ENCODE results near the gene MSI2.

The MSI2 gene

GRCh38 chr17:57328109-57328882, 72.0 kb downstream of the MSI2 start:
- DNase-seq (ENCODE audit: low spot score), result no peak
- TF ChIP-seq CTCF (conservative IDR thresholded peaks at IDR 0.05; ENCODE audit: low read depth), result no peak
- no peak overlapping the region for H3K27ac ChIP-seq
- ChIA-PET POLR2A (ENCODE audit: low non-redundant PET) (no interaction called here), CTCF (no interaction called here)

- no peak for DNase-seq (ENCODE audit: low spot score)
- POLR2A ChIA-PET (ENCODE audit: low non-redundant PET), result no interaction called here
- no peak for TF ChIP-seq CTCF (conservative IDR thresholded peaks at IDR 0.05; ENCODE audit: low read depth)
- H3K27ac ChIP-seq, result no peak overlapping the region
- CTCF ChIA-PET, result no interaction called here
Measured at GRCh38 chr17:57329380-57330214, 73.3 kb downstream of the MSI2 start.

- no peak for DNase-seq (ENCODE audit: low spot score)
- no peak for TF ChIP-seq CTCF (conservative IDR thresholded peaks at IDR 0.05; ENCODE audit: low read depth)
- POLR2A ChIA-PET (ENCODE audit: low non-redundant PET), result no interaction called here
- CTCF ChIA-PET, result no interaction called here
- no peak overlapping the region for H3K27ac ChIP-seq
Measured at GRCh38 chr17:57330587-57330986, 74.3 kb downstream of the MSI2 start.

- ChIA-PET CTCF (interaction anchor here (0.5 to 0.6 kb wide), 2 partner anchors 22 to 375 kb away, joined by 3 to 4 read pairs; no protein-coding TSS in a partner anchor), POLR2A (ENCODE audit: low non-redundant PET) (no interaction called here)
- H3K27ac ChIP-seq, result no peak overlapping the region
- TF ChIP-seq CTCF (conservative IDR thresholded peaks at IDR 0.05; ENCODE audit: low read depth), result no peak
- no peak for DNase-seq (ENCODE audit: low spot score)
Measured at GRCh38 chr17:57331423-57331822, 75.1 kb downstream of the MSI2 start.

GRCh38 chr17:57332501-57332900, 76.2 kb downstream of the MSI2 start:
- H3K27ac ChIP-seq, result no peak overlapping the region
- ChIA-PET POLR2A (ENCODE audit: low non-redundant PET) (no interaction called here), CTCF (interaction anchor here (1.4 kb wide), 1 partner anchor 90 kb away, joined by 3 read pairs; no protein-coding TSS in a partner anchor)
- TF ChIP-seq CTCF (conservative IDR thresholded peaks at IDR 0.05; ENCODE audit: low read depth), result no peak
- DNase-seq (ENCODE audit: low spot score), result no peak

GRCh38 chr17:57335195-57335792, 79.0 kb downstream of the MSI2 start:
- no peak overlapping the region for H3K27ac ChIP-seq
- DNase-seq (ENCODE audit: low spot score), result no peak
- ChIA-PET CTCF (no interaction called here), POLR2A (ENCODE audit: low non-redundant PET) (no interaction called here)
- no peak for TF ChIP-seq CTCF (conservative IDR thresholded peaks at IDR 0.05; ENCODE audit: low read depth)
